BE2C (cell line): ENCODE data around the gene ULK4.

Source experiments
- DNase-seq: peaks from one replicate; pipeline ENCODE4 v3.0.0-alpha.2; 2020
- H3K27me3 ChIP-seq: fragments of 250-450 bp; sonication (Bioruptor Pico); 2 replicates; pipeline ENCODE4 v1.5.1; 2020; ENCODE audit warnings: mild to moderate bottlenecking
- H3K36me3 ChIP-seq: fragments of 250-450 bp; sonication (Bioruptor Pico); 2 replicates; pipeline ENCODE4 v1.5.1; 2020; ENCODE audit warnings: mild to moderate bottlenecking
- H3K4me1 ChIP-seq: fragments of 250-450 bp; sonication (Bioruptor Pico); 2 replicates; pipeline ENCODE4 v1.5.1; 2020
- H3K4me3 ChIP-seq: 2 replicates; pipeline ENCODE4 v1.5.1; 2011; ENCODE audit warnings: low read depth, low read length
- H3K9me3 ChIP-seq: fragments of 250-450 bp; sonication (Bioruptor Pico); 2 replicates; pipeline ENCODE4 v1.5.1; 2020
- CTCF ChIP-seq: IDR thresholded peaks from 2 replicates; pipeline ENCODE4 v1.5.1; 2012; ENCODE audit warnings: mild to moderate bottlenecking, low read depth, low read length

ULK4 gene

GRCh38 chr3:41223078-41223477 lies 738.8 kb downstream of the ULK4 start:
- no peak overlapping the region for H3K4me3 ChIP-seq
- H3K9me3 ChIP-seq, result no peaks in the 10 kb centered on the region
- TF ChIP-seq CTCF, result no peak
- H3K36me3 ChIP-seq, result peaks cover 28% of the 10 kb centered on the region
- no peaks in the 10 kb centered on the region for H3K4me1 ChIP-seq
- no peaks in the 10 kb centered on the region for H3K27me3 ChIP-seq
- no peak for DNase-seq

DNA sequence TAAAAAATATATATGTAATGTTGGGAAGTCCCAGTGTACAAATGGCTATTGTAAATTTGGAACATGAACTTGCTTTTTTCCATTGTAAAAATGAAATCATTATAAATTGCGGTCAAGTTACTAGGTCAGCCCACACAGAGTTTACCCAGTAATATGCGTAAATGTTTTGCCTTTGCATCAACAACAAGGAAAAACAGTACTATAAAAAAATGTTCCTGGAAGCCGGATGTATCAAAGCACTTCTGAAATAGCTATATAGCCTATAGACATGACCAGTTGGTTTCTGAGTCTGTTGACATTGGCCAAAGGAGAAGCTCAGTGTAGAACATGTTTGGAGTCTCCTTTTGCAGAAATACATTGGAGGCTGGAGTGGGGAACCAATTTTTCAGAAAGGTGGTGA lies 739.4 kb downstream of the ULK4 start:
- peaks cover 25% of the 10 kb centered on the region for H3K36me3 ChIP-seq
- H3K9me3 ChIP-seq, result no peaks in the 10 kb centered on the region
- H3K4me1 ChIP-seq, result no peaks in the 10 kb centered on the region
- no peaks in the 10 kb centered on the region for H3K27me3 ChIP-seq
- no peak for DNase-seq
- TF ChIP-seq CTCF, result no peak
- H3K4me3 ChIP-seq, result no peak overlapping the region

DNA sequence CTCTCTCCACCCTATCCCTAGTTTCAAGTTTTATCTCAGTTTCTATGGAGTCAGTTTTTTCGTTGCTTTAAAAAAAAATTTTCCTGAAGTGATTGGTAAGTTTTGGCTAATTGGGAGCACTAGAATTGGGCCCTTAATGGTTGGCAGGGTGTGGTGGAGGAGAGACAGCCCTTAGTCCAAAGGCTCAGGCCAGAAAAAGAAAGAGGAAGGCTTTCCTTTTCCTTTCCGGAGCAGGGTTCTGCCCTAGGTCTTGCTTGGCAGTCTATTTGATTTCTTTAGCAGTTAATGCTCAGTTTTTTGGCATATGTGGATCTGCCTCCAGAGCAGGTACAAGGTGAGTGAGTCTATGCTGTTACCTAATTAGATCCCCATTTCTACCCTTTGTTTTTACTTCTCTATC lies 739.9 kb downstream of the ULK4 start:
- no peak for DNase-seq
- no peaks in the 10 kb centered on the region for H3K4me1 ChIP-seq
- no peak for TF ChIP-seq CTCF
- no peaks in the 10 kb centered on the region for H3K9me3 ChIP-seq
- H3K36me3 ChIP-seq, result peaks cover 22% of the 10 kb centered on the region
- H3K27me3 ChIP-seq, result no peaks in the 10 kb centered on the region
- no peak overlapping the region for H3K4me3 ChIP-seq

GRCh38 chr3:41220906-41221677 lies 740.8 kb downstream of the ULK4 start:
- no peak for TF ChIP-seq CTCF
- no peak overlapping the region for H3K4me3 ChIP-seq
- no peak for DNase-seq
- no peaks in the 10 kb centered on the region for H3K4me1 ChIP-seq
- no peaks in the 10 kb centered on the region for H3K27me3 ChIP-seq
- H3K36me3 ChIP-seq, result peaks cover 17% of the 10 kb centered on the region
- no peaks in the 10 kb centered on the region for H3K9me3 ChIP-seq

DNA sequence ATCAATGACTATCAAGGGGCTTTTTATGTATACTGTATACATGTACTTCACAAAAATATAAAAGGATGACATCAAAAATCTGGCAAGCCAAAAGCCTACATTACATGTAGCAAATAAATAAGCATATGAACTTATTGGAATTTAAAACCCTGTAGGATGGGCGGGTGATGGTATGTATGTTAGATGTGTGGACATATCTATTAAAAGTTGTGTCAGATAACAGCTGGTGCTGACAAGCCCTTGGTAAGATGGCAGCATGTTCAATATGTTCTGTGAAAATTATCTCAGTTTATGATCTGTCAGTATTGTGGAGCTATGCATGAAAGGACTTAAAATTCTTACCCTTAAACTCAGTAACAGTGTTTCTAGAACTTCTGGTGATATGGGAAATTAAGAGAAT lies 742.5 kb downstream of the ULK4 start:
- Histone ChIP-seq H3K27me3 (no peaks in the 10 kb centered on the region), H3K4me1 (peaks cover 3% of the 10 kb centered on the region; the same call in 1 of the 2 replicates), H3K9me3 (no peaks in the 10 kb centered on the region), H3K4me3 (no peak overlapping the region), H3K36me3 (peaks cover under 1% of the 10 kb centered on the region)
- no peak for TF ChIP-seq CTCF
- no peak for DNase-seq

DNA sequence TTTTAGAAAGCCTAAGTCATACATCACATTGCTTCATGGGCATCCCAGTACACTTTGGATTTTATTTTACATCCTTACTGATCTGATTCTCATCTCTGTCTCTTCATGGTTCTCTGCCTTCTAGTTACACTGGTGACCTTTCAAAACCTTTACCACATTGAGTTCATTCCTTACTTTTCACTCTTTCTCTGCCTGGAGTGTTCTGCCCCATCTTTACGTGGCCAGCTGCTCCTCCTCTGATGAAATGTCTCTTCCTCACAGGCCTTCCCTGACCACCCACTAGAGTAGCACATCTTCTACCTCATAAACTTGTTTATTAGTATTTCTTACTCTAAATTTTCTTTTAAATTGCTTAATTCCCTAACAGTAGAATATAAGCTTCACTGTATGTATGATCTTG lies 744.9 kb downstream of the ULK4 start:
- Histone ChIP-seq H3K27me3 (no peaks in the 10 kb centered on the region), H3K4me1 (peaks cover 3% of the 10 kb centered on the region; the same call in 1 of the 2 replicates), H3K4me3 (no peak overlapping the region), H3K9me3 (no peaks in the 10 kb centered on the region), H3K36me3 (no peaks in the 10 kb centered on the region)
- DNase-seq, result no peak
- no peak for TF ChIP-seq CTCF
